ENCODE data around the gene SELENOF.

SELENOF gene

DNA sequence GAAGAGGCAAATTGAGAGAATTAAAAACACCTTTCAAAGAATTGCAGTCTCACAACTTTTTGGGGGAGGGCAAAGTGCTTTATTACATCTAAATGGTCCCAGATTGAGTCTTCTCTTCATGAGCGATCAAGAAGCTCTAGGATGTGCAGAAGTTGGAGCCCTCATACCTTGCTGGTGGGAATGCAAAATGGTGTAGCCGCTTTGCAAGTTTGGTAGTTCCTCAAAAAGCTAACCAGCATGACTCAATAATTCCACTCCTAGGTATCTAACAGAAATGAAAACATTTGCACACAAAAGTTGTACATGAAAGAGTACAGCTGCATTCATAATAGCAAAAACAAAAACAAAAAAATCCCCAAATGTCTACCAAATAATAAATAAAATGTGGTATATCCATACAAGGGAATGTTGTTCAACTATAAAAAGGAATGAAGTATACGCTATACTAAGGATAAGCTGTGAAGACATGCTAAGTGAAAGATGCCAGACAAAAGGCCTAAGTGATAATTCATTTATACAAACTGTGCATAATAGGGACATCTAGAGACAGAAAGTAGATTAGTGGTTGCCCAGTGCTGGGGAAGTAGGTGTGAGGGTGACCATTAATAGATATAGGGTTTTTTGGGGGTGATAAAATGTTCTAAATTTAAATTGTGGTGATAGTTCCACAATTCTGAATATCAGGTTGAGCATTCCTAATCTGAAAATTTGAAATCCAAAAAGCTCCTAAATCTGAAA is 55.2 kb downstream of the SELENOF start:
- TF ChIP-seq CTCF (IDR thresholded peaks at IDR 0.05; ENCODE audit: control insufficient read depth, insufficient read depth, low read depth, low read length, missing control alignments): no peak
- DNase-seq (ENCODE audit: low read depth): no peak
- no peak overlapping the region for H3K4me3 ChIP-seq (ENCODE audit: control insufficient read depth, low read depth, low read length)

DNA sequence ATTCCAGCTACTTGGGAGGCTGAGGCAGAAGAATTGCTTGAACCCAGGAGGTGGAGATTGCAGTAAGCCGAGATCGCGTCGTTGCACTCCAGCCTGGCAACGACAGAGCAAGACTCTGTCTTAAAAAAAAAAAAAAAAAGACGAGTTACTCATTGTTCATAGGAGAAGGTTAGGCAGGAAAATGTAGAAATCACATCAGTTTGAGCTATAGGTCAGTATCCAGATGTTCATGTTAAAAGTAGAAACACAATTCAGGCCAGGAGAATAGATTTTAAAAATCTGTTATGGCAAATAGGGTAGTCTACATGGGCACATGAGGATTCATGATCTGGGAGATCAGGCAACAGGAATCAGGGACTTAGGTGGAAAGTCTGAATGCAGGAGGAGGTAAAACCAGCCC is 57.7 kb downstream of the SELENOF start:
- TF ChIP-seq CTCF (IDR thresholded peaks at IDR 0.05; ENCODE audit: control insufficient read depth, insufficient read depth, low read depth, low read length, missing control alignments): no peak
- no peak for DNase-seq (ENCODE audit: low read depth)

DNA sequence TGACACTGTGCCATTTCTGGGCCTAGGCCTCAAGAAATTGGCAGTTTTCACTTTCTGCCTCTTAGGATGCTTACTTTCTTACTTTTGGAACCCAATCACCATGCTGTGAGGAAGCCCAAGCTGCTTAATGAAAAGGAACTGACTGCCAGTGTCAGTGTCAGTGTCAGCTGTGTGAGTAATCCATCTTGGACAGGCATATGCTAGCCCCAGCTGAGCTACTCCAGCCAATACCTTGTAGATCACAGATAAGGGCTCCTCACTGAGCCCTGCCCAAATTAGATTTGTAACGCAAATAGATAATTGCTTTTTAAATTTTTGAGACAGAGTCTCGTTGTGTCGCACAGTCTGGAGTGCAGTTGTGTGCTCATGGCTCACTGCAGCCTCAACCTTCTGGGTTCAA is 59.6 kb downstream of the SELENOF start:
- TF ChIP-seq CTCF (IDR thresholded peaks at IDR 0.05; ENCODE audit: control insufficient read depth, insufficient read depth, low read depth, low read length, missing control alignments): no peak
- no peak for DNase-seq (ENCODE audit: low read depth)
- H3K4me3 ChIP-seq (ENCODE audit: control insufficient read depth, low read depth, low read length): no peak overlapping the region

More for the DNA sequence above, 57.7 kb downstream of the SELENOF start:
- H3K4me3 ChIP-seq (ENCODE audit: control insufficient read depth, low read depth, low read length): no peak overlapping the region

GRCh38 chr1:86852782-86853408 is 61.0 kb downstream of the SELENOF start:
- TF ChIP-seq CTCF (IDR thresholded peaks at IDR 0.05; ENCODE audit: control insufficient read depth, insufficient read depth, low read depth, low read length, missing control alignments): no peak
- no peak for DNase-seq (ENCODE audit: low read depth)
- H3K4me3 ChIP-seq (ENCODE audit: control insufficient read depth, low read depth, low read length): no peak overlapping the region

DNA sequence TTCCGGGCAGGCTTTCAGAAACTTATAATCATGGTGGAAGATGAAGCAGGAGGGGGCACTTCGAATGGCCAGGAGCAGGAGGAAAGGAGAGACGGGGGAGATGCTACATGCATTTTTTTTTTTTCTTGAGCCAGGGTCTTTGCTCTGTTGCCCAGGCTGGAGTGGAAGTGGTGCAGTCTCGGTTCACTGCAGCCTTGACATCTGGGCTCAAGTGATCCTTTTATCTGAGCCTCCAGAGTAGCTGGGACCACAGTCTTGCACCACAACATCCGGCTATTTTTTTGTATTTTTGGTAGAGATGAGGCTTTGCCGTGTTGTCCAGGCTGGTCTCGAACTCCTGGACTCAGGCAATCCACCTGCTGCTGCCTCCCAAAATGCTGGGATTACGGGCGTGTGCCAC is 61.6 kb downstream of the SELENOF start:
- no peak for TF ChIP-seq CTCF (IDR thresholded peaks at IDR 0.05; ENCODE audit: control insufficient read depth, insufficient read depth, low read depth, low read length, missing control alignments)
- H3K4me3 ChIP-seq (ENCODE audit: control insufficient read depth, low read depth, low read length): no peak overlapping the region
- no peak for DNase-seq (ENCODE audit: low read depth)

GRCh38 chr1:86849756-86850155 is 64.2 kb downstream of the SELENOF start:
- H3K4me3 ChIP-seq (ENCODE audit: control insufficient read depth, low read depth, low read length): no peak overlapping the region

More at GRCh38 chr1:86849756-86850155, 64.2 kb downstream of the SELENOF start:
- no peak for DNase-seq (ENCODE audit: low read depth)
- no peak for TF ChIP-seq CTCF (IDR thresholded peaks at IDR 0.05; ENCODE audit: control insufficient read depth, insufficient read depth, low read depth, low read length, missing control alignments)

Measured in AG09309 (cell line).